Measurements from ENCODE around the gene ARSG.
"Not testable (repeated sequence)": the region's sequence is repeated elsewhere in the genome, so short reads cannot be mapped to it uniquely, and the experiment has no call there.

The ARSG gene

DNA sequence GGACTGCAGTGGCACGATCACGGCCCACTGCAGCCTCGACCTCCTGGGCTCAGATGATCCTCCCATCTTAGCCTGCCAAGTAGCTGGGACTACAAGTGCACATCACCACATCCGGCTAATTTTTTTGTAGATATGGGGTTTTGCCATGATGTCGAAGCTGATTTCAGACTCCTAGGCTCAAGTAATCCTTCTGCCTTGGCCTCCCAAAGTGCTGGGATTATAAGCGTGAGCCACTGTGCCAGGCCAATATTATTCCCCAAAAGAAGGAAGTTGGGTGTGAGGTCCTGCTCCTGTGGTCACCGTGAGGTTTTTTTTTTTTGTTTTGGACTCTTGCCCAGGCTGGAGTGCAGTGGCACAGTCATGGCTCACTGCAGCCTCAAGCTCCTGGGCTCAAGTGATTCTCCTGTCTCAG is 41.9 kb upstream of the ARSG start:
- H3K4me3 ChIP-seq (ENCODE audit: low read depth, low read length): no peak overlapping the region

DNA sequence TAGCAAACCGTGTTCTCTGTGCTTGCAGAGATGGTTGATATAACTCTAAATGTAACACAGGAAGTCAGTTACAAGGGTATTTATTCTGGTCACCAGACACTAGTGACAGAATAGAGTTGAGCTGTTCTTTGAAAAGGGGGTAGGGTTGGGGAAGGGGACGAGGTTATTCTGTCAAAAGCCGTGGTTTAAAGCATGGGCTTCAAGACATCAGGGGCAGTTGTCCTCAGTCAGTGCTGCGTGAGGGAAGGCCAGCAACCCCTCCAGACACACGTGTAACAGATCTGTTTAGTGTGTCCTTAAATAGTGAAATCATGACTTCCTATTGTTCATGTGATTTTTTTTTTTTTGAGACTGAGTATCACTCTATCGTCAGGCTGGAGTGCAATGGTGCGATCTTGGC is 37.9 kb upstream of the ARSG start:
- not testable (repeated sequence) for DNase-seq (ENCODE audit: low read depth); H3K4me3 ChIP-seq (ENCODE audit: low read depth, low read length)
- in situ Hi-C loops (cut with HindIII; ENCODE audit: low sequenced_read_pairs): loop anchor here (25.0 kb wide), 1 partner anchor 184 kb away; no protein-coding TSS in a partner anchor

More for the DNA sequence above, 41.9 kb upstream of the ARSG start:
- TF ChIP-seq, protein P1, sequence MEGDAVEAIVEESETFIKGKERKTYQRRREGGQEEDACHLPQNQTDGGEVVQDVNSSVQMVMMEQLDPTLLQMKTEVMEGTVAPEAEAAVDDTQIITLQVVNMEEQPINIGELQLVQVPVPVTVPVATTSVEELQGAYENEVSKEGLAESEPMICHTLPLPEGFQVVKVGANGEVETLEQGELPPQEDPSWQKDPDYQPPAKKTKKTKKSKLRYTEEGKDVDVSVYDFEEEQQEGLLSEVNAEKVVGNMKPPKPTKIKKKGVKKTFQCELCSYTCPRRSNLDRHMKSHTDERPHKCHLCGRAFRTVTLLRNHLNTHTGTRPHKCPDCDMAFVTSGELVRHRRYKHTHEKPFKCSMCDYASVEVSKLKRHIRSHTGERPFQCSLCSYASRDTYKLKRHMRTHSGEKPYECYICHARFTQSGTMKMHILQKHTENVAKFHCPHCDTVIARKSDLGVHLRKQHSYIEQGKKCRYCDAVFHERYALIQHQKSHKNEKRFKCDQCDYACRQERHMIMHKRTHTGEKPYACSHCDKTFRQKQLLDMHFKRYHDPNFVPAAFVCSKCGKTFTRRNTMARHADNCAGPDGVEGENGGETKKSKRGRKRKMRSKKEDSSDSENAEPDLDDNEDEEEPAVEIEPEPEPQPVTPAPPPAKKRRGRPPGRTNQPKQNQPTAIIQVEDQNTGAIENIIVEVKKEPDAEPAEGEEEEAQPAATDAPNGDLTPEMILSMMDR (IDR thresholded peaks at IDR 0.05; ENCODE audit: low read depth, low read length, missing control alignments): no peak
- DNase-seq (ENCODE audit: low read depth): no peak
- in situ Hi-C loops (cut with HindIII; ENCODE audit: low sequenced_read_pairs): no loop called here

DNA sequence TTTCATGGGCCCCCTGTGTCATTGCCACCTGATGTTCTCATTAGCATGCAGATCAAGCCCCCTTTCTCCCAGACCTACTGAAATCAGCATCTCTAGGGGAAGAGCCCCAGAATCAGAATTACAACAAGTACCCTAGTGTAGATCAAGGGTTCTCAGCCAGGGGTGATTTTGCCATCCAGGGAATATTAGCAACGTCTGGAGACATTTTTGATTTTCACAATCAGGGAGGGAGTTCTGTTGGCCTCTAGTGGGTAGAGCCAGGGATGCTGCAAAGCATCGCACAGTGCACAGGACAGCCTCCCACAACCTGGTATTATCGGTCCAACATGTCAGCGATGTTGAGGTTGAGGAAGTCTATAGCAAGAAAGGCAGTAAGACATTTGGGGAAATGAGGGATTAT is 36.1 kb upstream of the ARSG start:
- TF ChIP-seq, protein P1 (IDR thresholded peaks at IDR 0.05; ENCODE audit: low read depth, low read length, missing control alignments): no peak
- H3K4me3 ChIP-seq (ENCODE audit: low read depth, low read length): no peak overlapping the region
- no peak for DNase-seq (ENCODE audit: low read depth)
- in situ Hi-C loops (cut with HindIII; ENCODE audit: low sequenced_read_pairs): loop anchor here (25.0 kb wide), 1 partner anchor 182 kb away; no protein-coding TSS in a partner anchor

DNA sequence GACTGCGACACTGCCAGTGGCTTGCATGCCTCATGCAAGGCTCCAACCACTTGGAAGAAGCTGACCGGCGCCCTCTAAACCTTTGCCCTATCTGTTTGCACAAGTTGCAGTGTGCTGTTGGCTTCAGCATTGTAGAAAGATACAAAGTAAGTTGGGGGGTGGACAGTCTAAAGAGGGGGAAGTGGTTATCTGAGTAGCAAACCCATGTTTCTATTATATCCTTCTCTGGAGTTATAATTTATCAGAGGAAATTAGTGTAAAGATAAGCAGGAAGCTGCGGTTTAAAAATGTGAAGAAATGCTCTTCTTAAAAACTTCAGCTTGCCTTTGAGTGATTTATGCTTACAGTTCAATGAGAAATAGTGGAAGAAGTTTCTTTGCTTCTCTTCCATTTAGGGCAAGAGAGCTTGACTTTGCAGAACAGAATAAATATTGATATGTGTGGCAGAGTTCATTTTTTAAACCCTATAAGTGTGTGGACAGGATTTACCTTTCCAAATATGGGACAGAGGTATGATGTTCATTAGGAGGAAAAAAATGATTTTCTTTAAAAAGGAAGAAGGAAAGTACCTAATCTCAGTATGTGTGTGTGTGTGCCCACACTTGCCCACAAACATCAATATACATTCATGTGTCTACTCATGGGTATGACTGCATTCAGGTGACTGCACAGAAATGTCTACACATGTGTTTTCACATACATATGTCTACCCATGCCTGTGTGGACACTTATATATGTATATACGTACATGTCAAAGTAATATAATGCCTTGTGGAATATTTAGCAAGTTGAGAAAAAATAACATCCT is 35.4 kb upstream of the ARSG start:
- TF ChIP-seq, protein P1 (IDR thresholded peaks at IDR 0.05; ENCODE audit: low read depth, low read length, missing control alignments): no peak
- no peak overlapping the region for H3K4me3 ChIP-seq (ENCODE audit: low read depth, low read length)
- no peak for DNase-seq (ENCODE audit: low read depth)
- in situ Hi-C loops (cut with HindIII; ENCODE audit: low sequenced_read_pairs): loop anchor here (25.0 kb wide), 1 partner anchor 181 kb away; no protein-coding TSS in a partner anchor

DNA sequence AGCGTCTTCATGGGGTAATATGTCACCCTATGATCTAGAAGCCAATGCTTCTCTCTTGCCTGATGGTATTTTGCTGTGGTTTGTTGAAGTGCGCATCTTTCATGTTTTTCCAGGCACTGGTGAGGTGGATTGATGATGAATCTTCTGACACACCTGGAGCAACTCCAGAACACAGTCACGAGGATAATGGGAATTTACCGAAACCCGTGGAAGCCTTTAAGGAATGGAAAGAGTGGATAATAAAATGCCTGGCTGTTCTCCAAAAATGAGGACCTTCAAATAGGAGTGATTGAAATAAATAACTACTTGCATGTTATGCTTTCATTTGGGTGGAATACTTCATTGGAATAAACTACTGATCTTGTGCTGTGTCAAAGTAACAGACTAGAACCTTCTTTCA is 34.6 kb upstream of the ARSG start:
- H3K4me3 ChIP-seq (ENCODE audit: low read depth, low read length); DNase-seq (ENCODE audit: low read depth): not testable (repeated sequence)
- in situ Hi-C loops (cut with HindIII; ENCODE audit: low sequenced_read_pairs): loop anchor here (25.0 kb wide), 1 partner anchor 181 kb away; no protein-coding TSS in a partner anchor

DNA sequence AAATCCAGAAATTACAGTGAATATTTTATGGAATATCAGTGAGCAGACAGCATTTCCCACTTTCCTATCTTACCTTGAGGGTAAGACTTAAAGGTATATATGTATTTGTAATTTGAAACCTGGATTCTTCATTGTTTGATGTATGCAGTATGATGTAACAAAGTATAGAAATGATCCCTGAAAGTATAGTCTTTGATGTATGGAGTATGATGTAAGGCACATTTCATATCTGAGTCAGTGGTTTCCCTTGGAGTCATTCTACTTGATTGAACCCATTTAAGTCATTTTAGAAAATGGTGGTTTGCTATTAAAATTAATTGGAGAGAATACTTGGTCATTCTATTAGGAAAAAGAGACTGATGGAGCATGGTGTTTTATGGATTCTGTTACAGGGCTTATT is 33.4 kb upstream of the ARSG start:
- no peak overlapping the region for H3K4me3 ChIP-seq (ENCODE audit: low read depth, low read length)
- in situ Hi-C loops (cut with HindIII; ENCODE audit: low sequenced_read_pairs): loop anchor here (25.0 kb wide), 1 partner anchor 179 kb away; no protein-coding TSS in a partner anchor
- TF ChIP-seq, protein P1 (IDR thresholded peaks at IDR 0.05; ENCODE audit: low read depth, low read length, missing control alignments): no peak
- no peak for DNase-seq (ENCODE audit: low read depth)

DNA sequence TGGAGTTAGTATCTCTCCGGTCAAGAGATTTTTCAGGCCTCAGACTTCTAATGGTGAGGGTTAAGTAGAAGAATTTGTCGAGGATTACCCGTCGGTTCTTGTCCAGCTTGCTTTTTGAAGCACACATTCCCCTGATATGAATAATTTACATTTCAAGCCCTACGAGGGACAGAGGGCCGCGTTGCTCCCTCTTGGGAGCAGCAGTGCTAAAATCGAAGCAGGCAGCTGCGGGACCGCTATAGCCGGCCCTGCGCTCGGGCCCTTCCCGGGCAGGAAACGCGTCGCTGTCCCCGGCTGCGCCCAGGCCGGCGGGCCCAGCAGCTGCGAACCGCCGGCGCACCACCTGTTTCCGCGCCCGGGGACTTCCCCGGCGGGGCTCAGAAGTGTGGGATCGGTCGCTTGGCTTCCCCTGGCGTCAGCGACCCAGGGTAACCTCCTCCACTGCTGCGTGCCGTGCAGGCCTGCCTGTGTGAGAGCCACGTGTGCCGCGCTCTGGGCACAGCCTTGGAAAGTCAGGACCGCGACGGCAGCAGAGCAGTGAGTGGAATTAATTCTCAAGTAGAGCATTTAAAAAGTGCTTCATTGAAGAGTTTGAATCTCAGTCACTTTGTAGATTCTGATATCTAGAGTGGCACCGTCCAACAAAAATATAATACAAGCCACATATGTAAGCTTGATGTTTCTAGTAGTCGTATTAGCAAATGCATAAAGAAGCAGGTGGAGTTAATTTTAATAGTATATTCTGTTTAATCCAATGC is 32.2 kb upstream of the ARSG start:
- DNase-seq (ENCODE audit: low read depth); H3K4me3 ChIP-seq (ENCODE audit: low read depth, low read length): not testable (repeated sequence)
- in situ Hi-C loops (cut with HindIII; ENCODE audit: low sequenced_read_pairs): loop anchor here (25.0 kb wide), 1 partner anchor 178 kb away; no protein-coding TSS in a partner anchor

DNA sequence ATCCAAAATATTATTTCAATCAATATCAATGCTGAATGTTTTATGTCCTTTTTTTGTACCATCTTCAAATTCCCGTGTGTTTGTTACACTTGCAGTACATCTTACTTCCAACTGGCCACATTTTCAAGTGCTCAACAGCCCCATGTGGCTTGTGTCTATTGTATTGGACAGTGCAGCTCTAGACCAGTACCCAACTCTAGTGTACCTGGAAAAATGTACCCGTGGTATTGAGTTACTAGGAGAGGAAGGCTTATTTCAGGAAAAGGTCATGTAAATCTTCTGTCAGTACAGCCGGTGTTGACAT is 31.7 kb upstream of the ARSG start:
- not testable (repeated sequence) for DNase-seq (ENCODE audit: low read depth); H3K4me3 ChIP-seq (ENCODE audit: low read depth, low read length)
- in situ Hi-C loops (cut with HindIII; ENCODE audit: low sequenced_read_pairs): loop anchor here (25.0 kb wide), 1 partner anchor 178 kb away; no protein-coding TSS in a partner anchor
